ENCODE measurements around the gene ASTN2. TPM values are rescaled to one million over a fixed set of nuclear protein-coding genes. Genes with fewer than 3 reads are reported as not detected.

Gene ASTN2
- total and polyA plus RNA-seq, 9 of the 15 experiments (the other 6 are each of a cell fraction or from before 2014, with no cell fraction given), result 0.56 to 3.5 (median 1.9) TPM

GRCh38 chr9:116479967-116480366 lies 934.9 kb downstream of the ASTN2 start (continued):
- TF ChIP-seq TSHZ1 (CRISPR knock-in tag; IDR thresholded peaks at IDR 0.05) (no peak), PTBP1 (IDR thresholded peaks at IDR 0.05; ENCODE audit: low read depth, low read length) (no peak), OTX1 (CRISPR knock-in tag; IDR thresholded peaks at IDR 0.05) (peak; percentile 53; the same call in 1 of the 2 replicates), CCAR2 (IDR thresholded peaks at IDR 0.05; ENCODE audit: low read depth, low read length) (no peak), NELFE (IDR thresholded peaks at IDR 0.05; ENCODE audit: insufficient read depth, insufficient read length) (no peak), RBM25 (IDR thresholded peaks at IDR 0.05; ENCODE audit: low read depth, low read length, severe bottlenecking) (peak; percentile 29), NBN (IDR thresholded peaks at IDR 0.05; ENCODE audit: low read depth) (no peak), ELF4 (CRISPR knock-in tag; IDR thresholded peaks at IDR 0.05) (peak; percentile 77; the same call in 1 of the 2 replicates), MYC (IDR thresholded peaks at IDR 0.05; ENCODE audit: low read depth, low read length) (no peak), MYC (CRISPR knock-in tag; IDR thresholded peaks at IDR 0.05; ENCODE audit: borderline replicate concordance, low read depth) (no peak), ZNF175 (CRISPR knock-in tag; IDR thresholded peaks at IDR 0.05; ENCODE audit: low read depth) (no peak), ZHX1 (conservative IDR thresholded peaks at IDR 0.05; ENCODE audit: low read length) (no peak)

Data from K562 (cell line).